OCI-LY3 (cell line): ENCODE results near the gene PPP2R2B.

Experiments
- H2AFZ ChIP-seq: fragments of 200-600, 300-600 bp; shearing (Covaris generic); 2 replicates; pipeline ENCODE4 v1.6.0; 2014; ENCODE audit warnings: antibody characterized with exemption, low read depth, low read length
- H3K27ac ChIP-seq: fragments of 200-600, 300-600 bp; sonication (generic); 2 replicates; pipeline ENCODE4 v1.5.1; 2014; ENCODE audit warnings: mild to moderate bottlenecking, low read length, moderate library complexity, mixed read lengths
- H3K27me3 ChIP-seq: fragments of 200-600, 300-600 bp; sonication (generic); 2 replicates; pipeline ENCODE4 v1.6.1; 2014; ENCODE audit warnings: low read depth, low read length, mixed read lengths
- H3K36me3 ChIP-seq: fragments of 200-600, 300-600 bp; sonication (generic); replicated peaks from 2 replicates; pipeline ENCODE3; 2014; ENCODE audit warnings: low read depth, low read length, mixed read lengths
- H3K4me1 ChIP-seq: fragments of 300-600, 200-600 bp; sonication (generic); 2 replicates; pipeline ENCODE4 v1.6.1; 2014; ENCODE audit warnings: low read length, mixed read lengths
- H3K4me2 ChIP-seq: fragments of 200-600, 300-600 bp; sonication (generic); 2 replicates; pipeline ENCODE4 v1.6.1; 2014; ENCODE audit warnings: low read length, mixed read lengths
- H3K4me3 ChIP-seq: fragments of 300-600, 200-600 bp; sonication (generic); 2 replicates; pipeline ENCODE4 v1.5.1; 2014; ENCODE audit warnings: antibody characterized with exemption, mild to moderate bottlenecking, low read length, moderate library complexity
- H3K79me2 ChIP-seq: fragments of 300-600, 200-600 bp; shearing (Covaris generic); 2 replicates; pipeline ENCODE4 v1.6.1; 2014; ENCODE audit warnings: mild to moderate bottlenecking, low read length, mixed read lengths
- H3K9ac ChIP-seq: fragments of 300-600, 200-600 bp; shearing (Covaris generic); 2 replicates; pipeline ENCODE4 v1.6.0; 2014; ENCODE audit warnings: mild to moderate bottlenecking, low read length, moderate library complexity
- H3K9me3 ChIP-seq: fragments of 200-600, 300-600 bp; shearing (Covaris generic); 2 replicates; pipeline ENCODE4 v1.6.1; 2014; ENCODE audit warnings: low read length, mixed read lengths; ENCODE audit not compliant: insufficient read depth
- H4K20me1 ChIP-seq: fragments of 200-600, 300-600 bp; sonication (generic); 2 replicates; pipeline ENCODE4 v1.6.1; 2016; ENCODE audit warnings: low read length, mixed read lengths; ENCODE audit not compliant: insufficient read depth
- EZH2phosphoT487 ChIP-seq: fragments of 200-600 bp; shearing (Covaris generic); IDR thresholded peaks from 2 replicates; pipeline ENCODE4 v1.6.1; 2018; ENCODE audit warnings: antibody characterized with exemption, mixed run types, low read depth
- TF ChIP-seq, protein P1 (sequence below): fragments of 200-600, 300-600 bp; sonication (generic); IDR thresholded peaks from 2 replicates; pipeline ENCODE4 v1.5.1; 2014; ENCODE audit warnings: antibody characterized with exemption, low read length, low read depth

Gene PPP2R2B

DNA sequence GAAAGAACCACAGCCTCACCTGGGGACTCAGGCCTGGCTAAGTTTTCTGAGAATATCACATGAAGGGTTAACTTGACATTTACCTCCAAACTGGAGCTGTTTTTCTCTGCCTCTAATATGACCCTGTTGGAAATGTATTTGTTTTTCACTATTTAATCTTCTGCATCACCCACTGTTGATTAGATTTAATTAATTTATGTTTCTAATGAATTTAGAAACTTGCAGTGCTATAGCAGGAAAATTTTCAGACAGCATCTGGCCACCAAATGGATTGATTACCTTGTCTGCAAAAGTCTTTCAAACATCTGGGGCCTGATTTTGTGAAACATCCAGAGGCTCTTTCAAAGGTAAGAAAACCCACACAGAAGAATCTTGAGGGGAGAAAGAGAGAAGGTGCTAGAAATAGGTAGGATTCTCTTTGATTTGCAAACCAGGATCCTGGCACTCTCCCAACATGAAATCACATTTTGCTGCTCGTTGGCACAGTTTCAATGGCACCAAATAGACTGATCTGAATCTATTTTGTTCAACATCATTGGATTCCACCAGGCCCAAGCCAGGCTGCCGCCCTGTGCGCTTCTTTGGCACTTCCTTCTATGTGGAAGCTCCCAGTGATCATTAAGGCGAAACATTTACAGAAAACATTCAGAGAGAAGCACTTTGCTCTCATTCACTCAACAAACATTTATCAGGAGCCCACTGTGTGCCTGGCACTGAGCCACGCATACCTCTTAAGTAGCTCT is 157.3 kb downstream of the PPP2R2B start:
- no peak overlapping the region for H3K4me2 ChIP-seq
- H3K4me1 ChIP-seq: no peaks in the 10 kb centered on the region
- H3K27me3 ChIP-seq: no peaks in the 10 kb centered on the region
- no peaks in the 10 kb centered on the region for H3K36me3 ChIP-seq
- no peak overlapping the region for H3K9ac ChIP-seq
- H3K4me3 ChIP-seq: no peak overlapping the region
- H3K79me2 ChIP-seq: no peaks in the 10 kb centered on the region
- H3K9me3 ChIP-seq: no peaks in the 10 kb centered on the region
- TF ChIP-seq, protein P1, sequence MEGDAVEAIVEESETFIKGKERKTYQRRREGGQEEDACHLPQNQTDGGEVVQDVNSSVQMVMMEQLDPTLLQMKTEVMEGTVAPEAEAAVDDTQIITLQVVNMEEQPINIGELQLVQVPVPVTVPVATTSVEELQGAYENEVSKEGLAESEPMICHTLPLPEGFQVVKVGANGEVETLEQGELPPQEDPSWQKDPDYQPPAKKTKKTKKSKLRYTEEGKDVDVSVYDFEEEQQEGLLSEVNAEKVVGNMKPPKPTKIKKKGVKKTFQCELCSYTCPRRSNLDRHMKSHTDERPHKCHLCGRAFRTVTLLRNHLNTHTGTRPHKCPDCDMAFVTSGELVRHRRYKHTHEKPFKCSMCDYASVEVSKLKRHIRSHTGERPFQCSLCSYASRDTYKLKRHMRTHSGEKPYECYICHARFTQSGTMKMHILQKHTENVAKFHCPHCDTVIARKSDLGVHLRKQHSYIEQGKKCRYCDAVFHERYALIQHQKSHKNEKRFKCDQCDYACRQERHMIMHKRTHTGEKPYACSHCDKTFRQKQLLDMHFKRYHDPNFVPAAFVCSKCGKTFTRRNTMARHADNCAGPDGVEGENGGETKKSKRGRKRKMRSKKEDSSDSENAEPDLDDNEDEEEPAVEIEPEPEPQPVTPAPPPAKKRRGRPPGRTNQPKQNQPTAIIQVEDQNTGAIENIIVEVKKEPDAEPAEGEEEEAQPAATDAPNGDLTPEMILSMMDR: no peak
- no peak for TF ChIP-seq EZH2phosphoT487
- no peaks in the 10 kb centered on the region for H4K20me1 ChIP-seq
- no peak overlapping the region for H2AFZ ChIP-seq
- no peak overlapping the region for H3K27ac ChIP-seq

DNA sequence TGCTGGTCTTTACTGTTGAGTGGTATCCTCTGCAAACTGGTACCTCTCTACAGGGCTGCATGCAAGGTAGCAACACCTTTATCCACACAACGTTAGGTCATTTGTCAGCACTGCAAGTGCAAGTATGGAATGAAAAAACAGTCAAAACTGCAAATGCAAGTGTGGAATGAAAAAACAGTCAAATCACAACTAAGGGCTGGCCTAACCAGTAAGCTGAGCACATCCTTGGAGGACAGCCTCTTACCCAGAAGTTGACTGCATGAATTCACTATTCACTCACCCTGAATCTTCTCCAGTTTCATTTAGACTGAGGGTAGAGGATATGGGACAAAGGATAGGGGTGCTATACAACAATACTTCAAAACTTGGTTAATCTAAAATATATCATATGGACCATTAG is 158.4 kb downstream of the PPP2R2B start:
- no peaks in the 10 kb centered on the region for H4K20me1 ChIP-seq
- no peaks in the 10 kb centered on the region for H3K9me3 ChIP-seq
- no peaks in the 10 kb centered on the region for H3K36me3 ChIP-seq
- H3K4me2 ChIP-seq: no peak overlapping the region
- no peak overlapping the region for H2AFZ ChIP-seq
- no peaks in the 10 kb centered on the region for H3K27me3 ChIP-seq
- H3K4me3 ChIP-seq: no peak overlapping the region
- TF ChIP-seq, protein P1: no peak
- no peak for TF ChIP-seq EZH2phosphoT487
- H3K79me2 ChIP-seq: no peaks in the 10 kb centered on the region
- no peak overlapping the region for H3K9ac ChIP-seq
- H3K27ac ChIP-seq: no peak overlapping the region
- H3K4me1 ChIP-seq: no peaks in the 10 kb centered on the region

DNA sequence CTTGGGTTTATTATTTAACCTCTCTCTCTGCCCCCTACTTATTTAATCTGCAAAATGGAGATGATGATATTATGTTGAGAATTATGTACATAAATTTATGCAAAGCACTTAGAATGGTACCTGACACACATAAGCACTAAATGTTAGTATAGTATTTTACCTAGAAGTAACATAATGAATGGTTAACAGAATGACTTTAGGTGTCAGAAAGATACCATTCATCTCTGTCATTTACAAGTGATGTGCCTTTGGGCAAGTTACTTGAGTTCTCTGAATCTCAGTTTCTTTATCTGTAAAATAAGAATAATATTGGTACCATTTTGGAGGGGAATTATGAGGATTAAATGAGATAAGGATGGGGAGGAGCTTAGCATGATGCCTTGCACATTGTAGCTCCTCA is 159.4 kb downstream of the PPP2R2B start:
- Histone ChIP-seq H3K9me3 (no peaks in the 10 kb centered on the region), H4K20me1 (no peaks in the 10 kb centered on the region), H3K4me1 (no peaks in the 10 kb centered on the region), H3K4me2 (no peak overlapping the region), H3K4me3 (no peak overlapping the region), H3K27ac (no peak overlapping the region), H3K9ac (no peak overlapping the region), H3K36me3 (no peaks in the 10 kb centered on the region), H3K27me3 (no peaks in the 10 kb centered on the region), H3K79me2 (no peaks in the 10 kb centered on the region), H2AFZ (no peak overlapping the region)
- no peak for TF ChIP-seq EZH2phosphoT487
- TF ChIP-seq, protein P1: no peak

DNA sequence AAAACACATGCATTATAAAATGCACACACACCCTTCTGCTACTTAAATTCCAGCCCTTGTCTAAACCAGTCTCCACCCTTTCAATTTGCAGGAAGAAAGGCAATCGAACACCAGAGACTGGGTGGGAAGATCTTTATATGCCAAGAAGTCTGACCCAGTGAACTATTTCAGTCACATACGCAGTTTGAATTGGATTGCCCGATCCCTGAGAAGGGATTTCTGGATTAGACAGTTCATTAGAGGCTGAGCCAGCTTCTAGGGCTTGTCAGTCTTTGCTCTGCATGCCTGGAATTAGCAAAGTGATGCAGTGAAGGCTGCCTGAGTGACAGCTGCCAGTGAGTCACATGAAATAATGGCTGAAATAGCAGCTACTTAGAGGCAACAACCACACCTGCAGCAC is 159.9 kb downstream of the PPP2R2B start:
- Histone ChIP-seq H3K36me3 (no peaks in the 10 kb centered on the region), H3K79me2 (no peaks in the 10 kb centered on the region), H2AFZ (no peak overlapping the region), H3K4me3 (no peak overlapping the region), H3K4me1 (no peaks in the 10 kb centered on the region), H3K27ac (no peak overlapping the region), H3K4me2 (no peak overlapping the region), H4K20me1 (no peaks in the 10 kb centered on the region), H3K27me3 (no peaks in the 10 kb centered on the region), H3K9me3 (no peaks in the 10 kb centered on the region), H3K9ac (no peak overlapping the region)
- TF ChIP-seq EZH2phosphoT487: no peak
